NCI-H2196 treated with DMSO at 0.1 percent for 48 hours (cell line): ENCODE data around the gene PPM1H.

ENCODE experiments used
- DNase-seq: peaks from one replicate; lab custom pipeline; 2025; ENCODE audit not compliant: unreplicated experiment; lab: John Stamatoyannopoulos, UW

Gene PPM1H

GRCh38 chr12:62618930-62619329 lies 316.0 kb downstream of the PPM1H start:
- no peak for DNase-seq

GRCh38 chr12:62618319-62618718 lies 316.6 kb downstream of the PPM1H start:
- DNase-seq, result no peak

- no peak for DNase-seq
Measured at GRCh38 chr12:62613081-62613480, 321.9 kb downstream of the PPM1H start.

- no peak for DNase-seq
Measured at GRCh38 chr12:62606654-62607053, 328.3 kb downstream of the PPM1H start.

GRCh38 chr12:62605981-62606380 lies 329.0 kb downstream of the PPM1H start:
- no peak for DNase-seq

- DNase-seq, result no peak
Measured at GRCh38 chr12:62604871-62605270, 330.1 kb downstream of the PPM1H start.

GRCh38 chr12:62604373-62604772 lies 330.6 kb downstream of the PPM1H start:
- no peak for DNase-seq

- DNase-seq, result no peak
Measured at GRCh38 chr12:62603811-62604098, 331.2 kb downstream of the PPM1H start.

GRCh38 chr12:62603061-62603810 lies 331.7 kb downstream of the PPM1H start:
- DNase-seq, result peak; percentile 66

GRCh38 chr12:62602255-62603060 lies 332.5 kb downstream of the PPM1H start:
- DNase-seq, result peak; percentile 86

GRCh38 chr12:62601765-62602164 lies 333.2 kb downstream of the PPM1H start:
- no peak for DNase-seq

GRCh38 chr12:62599854-62600437 lies 335.0 kb downstream of the PPM1H start:
- no peak for DNase-seq

- no peak for DNase-seq
Measured at GRCh38 chr12:62598846-62599245, 336.1 kb downstream of the PPM1H start.

GRCh38 chr12:62597253-62597652 lies 337.7 kb downstream of the PPM1H start:
- no peak for DNase-seq
